Vagina (tissue), 2 donors: Measurements from ENCODE around the gene LIMD2.

Source experiments
- POLR2A ChIP-seq, 2 donors: fragments of 450-650 bp; IDR thresholded peaks; one replicate each; pipeline ENCODE4 v1.6.1; 2017; ENCODE audit warnings: antibody characterized with exemption in 2 of 2, mild to moderate bottlenecking in 2 of 2, moderate library complexity in 2 of 2
- POLR2AphosphoS5 ChIP-seq, 2 donors: sonication (generic); formaldehyde crosslinking; IDR thresholded peaks; one replicate each; pipeline ENCODE4 v1.9.0; 2017; ENCODE audit warnings: antibody characterized with exemption in 2 of 2, mild to moderate bottlenecking in 2 of 2, low read depth in 1 of 2; ENCODE audit not compliant: insufficient read depth in 1 of 2
- TF ChIP-seq, protein P1 (sequence below), 3 experiments: fragments of 450-650 bp in 2 of 3; fragments of 200-600 bp in 1 of 3; sonication (generic) in 1 of 3; IDR thresholded peaks; one replicate each; pipeline ENCODE4 v1.5.1; 2017 to 2019; ENCODE audit warnings: antibody characterized with exemption in 3 of 3, mild to moderate bottlenecking in 2 of 3, moderate library complexity in 2 of 3

DNA sequence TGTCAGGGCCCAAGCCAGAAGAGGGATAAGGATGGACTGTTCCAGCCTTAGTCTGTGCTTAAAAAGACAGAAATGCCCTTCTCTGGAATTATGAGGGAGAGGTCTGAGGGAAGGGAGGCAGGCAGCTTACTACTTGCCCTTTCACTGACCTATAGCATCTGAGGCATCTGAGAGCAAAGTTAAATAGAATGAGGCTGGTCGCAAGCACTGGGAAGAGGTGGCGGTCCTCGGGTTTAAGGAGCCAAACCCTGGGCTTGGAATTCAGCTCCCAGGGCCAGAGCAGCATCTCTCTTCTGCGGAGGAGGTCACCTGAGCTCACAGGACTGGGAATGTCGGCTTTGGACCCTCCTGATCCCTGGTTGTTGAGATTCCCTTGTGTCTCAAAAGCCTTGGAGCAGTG lies 3.1 kb upstream of the LIMD2 start:
- TF ChIP-seq, protein P1, sequence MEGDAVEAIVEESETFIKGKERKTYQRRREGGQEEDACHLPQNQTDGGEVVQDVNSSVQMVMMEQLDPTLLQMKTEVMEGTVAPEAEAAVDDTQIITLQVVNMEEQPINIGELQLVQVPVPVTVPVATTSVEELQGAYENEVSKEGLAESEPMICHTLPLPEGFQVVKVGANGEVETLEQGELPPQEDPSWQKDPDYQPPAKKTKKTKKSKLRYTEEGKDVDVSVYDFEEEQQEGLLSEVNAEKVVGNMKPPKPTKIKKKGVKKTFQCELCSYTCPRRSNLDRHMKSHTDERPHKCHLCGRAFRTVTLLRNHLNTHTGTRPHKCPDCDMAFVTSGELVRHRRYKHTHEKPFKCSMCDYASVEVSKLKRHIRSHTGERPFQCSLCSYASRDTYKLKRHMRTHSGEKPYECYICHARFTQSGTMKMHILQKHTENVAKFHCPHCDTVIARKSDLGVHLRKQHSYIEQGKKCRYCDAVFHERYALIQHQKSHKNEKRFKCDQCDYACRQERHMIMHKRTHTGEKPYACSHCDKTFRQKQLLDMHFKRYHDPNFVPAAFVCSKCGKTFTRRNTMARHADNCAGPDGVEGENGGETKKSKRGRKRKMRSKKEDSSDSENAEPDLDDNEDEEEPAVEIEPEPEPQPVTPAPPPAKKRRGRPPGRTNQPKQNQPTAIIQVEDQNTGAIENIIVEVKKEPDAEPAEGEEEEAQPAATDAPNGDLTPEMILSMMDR (IDR thresholded peaks at IDR 0.05) = no peak
- no peak for TF ChIP-seq POLR2A (IDR thresholded peaks at IDR 0.05)
- TF ChIP-seq POLR2AphosphoS5 (IDR thresholded peaks at IDR 0.05; ENCODE audit: insufficient read depth in 1 of 2, low read depth in 1 of 2) = no peak
